HepG2 (cell line): ENCODE results near the gene SLC38A9. TPM values are rescaled to one million over a fixed set of nuclear protein-coding genes. Genes with fewer than 3 reads are reported as not detected.

ENCODE experiments used
- ATAC-seq: fragments of 200-7000 bp; cut with Tn5 transposase; 3 replicates; pipeline ENCODE4 v1.9.1; 2020; ENCODE audit warnings: mild to moderate bottlenecking, moderate library complexity
- BruUV-seq: library from RNA; stranded (reverse); fragments of 400-500 nt; replicated peaks from 2 replicates; lab custom pipeline; 2021; lab: Mats Ljungman, UMichigan
- CTCF ChIA-PET: fragments of 300-600 bp; formaldehyde crosslinking; extraction: SDS; loops from one replicate; lab custom pipeline; 2021; ENCODE audit warnings: low total read pairs, inconsistent platforms, low intra/inter-chr PET ratio; lab: Yijun Ruan, JAX
- POLR2A ChIA-PET: fragments of 350-600 bp; sonication (Branson Sonifier 250); formaldehyde crosslinking; loops from one replicate; lab custom pipeline; 2020; ENCODE audit warnings: antibody characterized with exemption, inconsistent platforms; lab: Yijun Ruan, JAX
- DNase-seq: peaks from one replicate; pipeline ENCODE4 v3.0.0-alpha.2; 2015; ENCODE audit warnings: low spot score
- FAIRE-seq: peaks from 3 replicates; lab custom pipeline; 2011; peaks lifted over from hg19 to GRCh38; lab: Jason Lieb, UNC
- H2AFZ ChIP-seq: one replicate; pipeline ENCODE4 v1.6.1; 2011; ENCODE audit warnings: low read length, inconsistent platforms
- H3K27ac ChIP-seq: fragments of 300-600 bp; 3 replicates; pipeline ENCODE4 v1.8.0; 2011; ENCODE audit warnings: mixed run types, mild to moderate bottlenecking, mixed read lengths, low read length, inconsistent platforms; ENCODE audit not compliant: insufficient read depth; ENCODE audit errors: extremely low read length
- H3K27me3 ChIP-seq, 2 experiments: fragments of 200-600 bp in 1 of 2; 2 replicates in 1 of 2; 3 replicates in 1 of 2; pipeline versions ENCODE4 v1.6.0 to v1.8.0; 2011; ENCODE audit warnings: low read length in 2 of 2, mild to moderate bottlenecking in 2 of 2, moderate library complexity in 2 of 2, inconsistent platforms in 1 of 2; ENCODE audit not compliant: insufficient read depth in 2 of 2, control insufficient read depth in 1 of 2
- H3K36me3 ChIP-seq, 2 experiments: fragments of 200-600 bp in 1 of 2; replicated peaks in 1 of 2; 2 replicates in 1 of 2; 3 replicates in 1 of 2; pipeline versions ENCODE4 v1.5.1 to v1.8.0; 2011; ENCODE audit warnings: low read length in 2 of 2, inconsistent platforms in 1 of 2; ENCODE audit not compliant: insufficient read depth in 2 of 2, control insufficient read depth in 1 of 2
- H3K4me1 ChIP-seq: 2 replicates; pipeline ENCODE4 v1.5.1; 2012; ENCODE audit warnings: low read length, inconsistent platforms; ENCODE audit not compliant: insufficient read depth
- H3K4me2 ChIP-seq: 2 replicates; pipeline ENCODE4 v1.6.0; 2011; ENCODE audit warnings: low read depth, low read length, inconsistent platforms
- H3K4me3 ChIP-seq, 3 experiments: fragments of 200-600 bp in 1 of 3; sonication (generic), shearing (Covaris generic) in 1 of 3; replicated peaks in 1 of 3; 2 replicates each; pipeline ENCODE4 v1.5.1; 2011 to 2016; ENCODE audit warnings: low read length in 3 of 3, inconsistent platforms in 2 of 3, low read depth in 2 of 3, mild to moderate bottlenecking in 2 of 3, control low read depth in 1 of 3, mixed read lengths in 1 of 3; ENCODE audit not compliant: insufficient read depth in 1 of 3
- H3K79me2 ChIP-seq: one replicate; pipeline ENCODE4 v1.6.1; 2011; ENCODE audit warnings: low read length, inconsistent platforms; ENCODE audit not compliant: insufficient read depth
- H3K9ac ChIP-seq: 2 replicates; pipeline ENCODE4 v1.6.0; 2011; ENCODE audit warnings: mild to moderate bottlenecking, low read depth, low read length, inconsistent platforms; ENCODE audit not compliant: insufficient read depth
- H3K9me3 ChIP-seq: 2 replicates; pipeline ENCODE4 v1.5.1; 2012; ENCODE audit warnings: mild to moderate bottlenecking, low read length
- H4K20me1 ChIP-seq: 2 replicates; pipeline ENCODE4 v1.6.0; 2011; ENCODE audit warnings: inconsistent platforms, mild to moderate bottlenecking, low read length, moderate library complexity; ENCODE audit not compliant: insufficient read depth
- IRX3 ChIP-seq: sonication (generic); formaldehyde crosslinking; IDR thresholded peaks from 2 replicates; pipeline ENCODE4 v1.8.1; 2023; ENCODE audit warnings: mild to moderate bottlenecking, low read depth, missing genetic modification reagents, borderline replicate concordance
- KLF11 ChIP-seq: IDR thresholded peaks from 2 replicates; pipeline ENCODE4 v1.6.1; 2016; ENCODE audit warnings: missing compliant biosample characterization
- NFE2L1 ChIP-seq: sonication (generic); formaldehyde crosslinking; IDR thresholded peaks from 2 replicates; pipeline ENCODE4 v1.4.0; 2020; ENCODE audit warnings: missing genetic modification reagents, mild to moderate bottlenecking, borderline replicate concordance
- NFRKB ChIP-seq: fragments of 450-650 bp; IDR thresholded peaks from 2 replicates; pipeline ENCODE4 v1.6.1; 2017
- NRL ChIP-seq: sonication (generic); formaldehyde crosslinking; IDR thresholded peaks from 2 replicates; pipeline ENCODE4 v1.5.0; 2020; ENCODE audit warnings: missing genetic modification reagents, mild to moderate bottlenecking, moderate library complexity, borderline replicate concordance
- ZMYM4 ChIP-seq: sonication (generic); formaldehyde crosslinking; IDR thresholded peaks from 2 replicates; pipeline ENCODE4 v1.8.1; 2023; ENCODE audit warnings: mild to moderate bottlenecking, missing genetic modification reagents
- ZNF772 ChIP-seq: sonication (generic); formaldehyde crosslinking; IDR thresholded peaks from 2 replicates; pipeline ENCODE4 v1.5.0; 2020; ENCODE audit warnings: mild to moderate bottlenecking, missing genetic modification reagents
- WGBS: methylation state at CpG from one replicate; pipeline ENCODE4 v1.1.6; 2017; ENCODE audit warnings: low lambda C conversion rate; 5-methylcytosine and 5-hydroxymethylcytosine counted together
- in situ Hi-C: cut with HindIII; loops from 2 replicates; pipeline ENCODE4 v1.10.0; 2017; ENCODE audit warnings: low pct_unique_long_range_greater_than_20kb; ENCODE audit not compliant: extremely low pct_ligation_motif_present
- intact Hi-C: fragments of 100-400 bp; cut with micrococcal nuclease; formaldehyde crosslinking; loops from one replicate; pipeline ENCODE4 v1.10.0; 2022; ENCODE audit not compliant: unreplicated experiment
- polyA plus RNA-seq, 8 experiments: library from polyadenylated mRNA; depleted of rRNA in 3 of 8; stranded (reverse) in 7 of 8; unstranded in 1 of 8; fragments of >200 nt; fragmentation: Illumina TruSeq in 4 of 8; extraction: Trizol in 4 of 8; gene quantifications; 2 replicates each; pipeline versions ENCODE4 v1.2.1 to v1.2.3, GENCODE V29; 2011 to 2016; ENCODE audit warnings: low read depth in 4 of 8, missing spikeins in 1 of 8, mixed read lengths in 1 of 8; ENCODE audit not compliant: insufficient read depth in 1 of 8
- total RNA-seq, 5 experiments: library from RNA; depleted of rRNA; stranded (reverse); fragments of >200 nt; fragmentation: Illumina TruSeq; extraction: Trizol; gene quantifications; 2 replicates each; pipeline ENCODE4 v1.2.3, GENCODE V29; 2016; ENCODE audit warnings: low read depth in 1 of 5
- TF ChIP-seq, protein P1 (sequence below): sonication (generic); formaldehyde crosslinking; IDR thresholded peaks from 2 replicates; pipeline ENCODE4 v1.4.0; 2020; ENCODE audit warnings: missing genetic modification reagents
- TF ChIP-seq, protein P2 (sequence below): sonication (generic); formaldehyde crosslinking; IDR thresholded peaks from 2 replicates; pipeline ENCODE4 v1.5.0; 2020; ENCODE audit warnings: missing genetic modification reagents
- TF ChIP-seq, protein P3 (sequence below): sonication (generic); formaldehyde crosslinking; IDR thresholded peaks from 2 replicates; pipeline ENCODE4 v1.9.0; 2021; ENCODE audit warnings: mild to moderate bottlenecking, missing genetic modification reagents
- TF ChIP-seq, protein P4 (sequence below): sonication (generic); formaldehyde crosslinking; IDR thresholded peaks from 2 replicates; pipeline ENCODE4 v1.5.1; 2020; ENCODE audit warnings: missing genetic modification reagents, mild to moderate bottlenecking, borderline replicate concordance

Gene SLC38A9
- total and polyA plus RNA-seq, 2 of the 13 experiments (the other 11 are each of a cell fraction or from before 2014, with no cell fraction given): 19.3 to 36.0 TPM

DNA sequence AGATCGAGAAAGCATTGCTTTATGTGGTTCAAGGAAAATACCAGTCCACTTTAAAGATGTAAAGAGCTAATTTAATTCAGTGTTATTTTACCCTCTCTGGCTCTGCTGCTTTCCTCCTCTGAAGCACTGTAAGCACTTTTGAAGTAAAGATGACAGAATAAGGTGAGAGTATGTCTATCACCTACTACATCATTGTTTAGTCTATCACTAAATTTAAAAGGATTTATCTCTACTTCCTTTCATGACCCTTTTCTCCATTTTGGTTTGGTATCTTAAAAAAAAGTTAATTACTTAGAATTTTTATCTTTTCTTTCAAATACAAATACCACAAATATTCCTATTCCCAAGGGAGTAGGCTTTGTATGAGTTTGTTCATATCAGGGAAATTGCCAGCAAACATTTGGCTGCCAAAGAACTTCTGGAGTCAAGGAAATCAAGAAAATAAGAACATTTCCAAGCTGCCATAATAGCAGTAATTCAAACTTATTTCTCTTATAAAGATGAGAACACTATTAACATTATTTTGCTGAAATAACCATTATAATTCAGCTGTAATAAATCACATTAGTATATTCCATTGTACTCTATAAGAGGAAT lies 77.8 kb downstream of the SLC38A9 start:
- in situ Hi-C loops (no loop called here), intact Hi-C loops (no loop called here)
- DNase-seq: no peak
- no peaks in the 10 kb centered on the region for H3K9me3 ChIP-seq
- H3K4me1 ChIP-seq: peaks cover 11% of the 10 kb centered on the region
- CTCF ChIA-PET: no interaction called here
- BruUV-seq: no TSS peak
- no peak overlapping the region for H2AFZ ChIP-seq
- H3K27ac ChIP-seq: no peak overlapping the region
- POLR2A ChIA-PET: no interaction called here
- no peak for FAIRE-seq
- ATAC-seq: no peak
- no peaks in the 10 kb centered on the region for H4K20me1 ChIP-seq
- no peaks in the 10 kb centered on the region for H3K79me2 ChIP-seq
- no peaks in the 10 kb centered on the region for H3K36me3 ChIP-seq
- H3K27me3 ChIP-seq: no peaks in the 10 kb centered on the region
- H3K9ac ChIP-seq: no peak overlapping the region
- 100% methylated on average over 1 of the region's 1 CpG for WGBS
- H3K4me2 ChIP-seq: no peak overlapping the region
- H3K4me3 ChIP-seq: no peak overlapping the region
- TF ChIP-seq NRL (CRISPR knock-in tag): no peak
- TF ChIP-seq NFRKB: no peak
- no peak for TF ChIP-seq KLF11 (CRISPR knock-in tag)
- TF ChIP-seq, protein P1, sequence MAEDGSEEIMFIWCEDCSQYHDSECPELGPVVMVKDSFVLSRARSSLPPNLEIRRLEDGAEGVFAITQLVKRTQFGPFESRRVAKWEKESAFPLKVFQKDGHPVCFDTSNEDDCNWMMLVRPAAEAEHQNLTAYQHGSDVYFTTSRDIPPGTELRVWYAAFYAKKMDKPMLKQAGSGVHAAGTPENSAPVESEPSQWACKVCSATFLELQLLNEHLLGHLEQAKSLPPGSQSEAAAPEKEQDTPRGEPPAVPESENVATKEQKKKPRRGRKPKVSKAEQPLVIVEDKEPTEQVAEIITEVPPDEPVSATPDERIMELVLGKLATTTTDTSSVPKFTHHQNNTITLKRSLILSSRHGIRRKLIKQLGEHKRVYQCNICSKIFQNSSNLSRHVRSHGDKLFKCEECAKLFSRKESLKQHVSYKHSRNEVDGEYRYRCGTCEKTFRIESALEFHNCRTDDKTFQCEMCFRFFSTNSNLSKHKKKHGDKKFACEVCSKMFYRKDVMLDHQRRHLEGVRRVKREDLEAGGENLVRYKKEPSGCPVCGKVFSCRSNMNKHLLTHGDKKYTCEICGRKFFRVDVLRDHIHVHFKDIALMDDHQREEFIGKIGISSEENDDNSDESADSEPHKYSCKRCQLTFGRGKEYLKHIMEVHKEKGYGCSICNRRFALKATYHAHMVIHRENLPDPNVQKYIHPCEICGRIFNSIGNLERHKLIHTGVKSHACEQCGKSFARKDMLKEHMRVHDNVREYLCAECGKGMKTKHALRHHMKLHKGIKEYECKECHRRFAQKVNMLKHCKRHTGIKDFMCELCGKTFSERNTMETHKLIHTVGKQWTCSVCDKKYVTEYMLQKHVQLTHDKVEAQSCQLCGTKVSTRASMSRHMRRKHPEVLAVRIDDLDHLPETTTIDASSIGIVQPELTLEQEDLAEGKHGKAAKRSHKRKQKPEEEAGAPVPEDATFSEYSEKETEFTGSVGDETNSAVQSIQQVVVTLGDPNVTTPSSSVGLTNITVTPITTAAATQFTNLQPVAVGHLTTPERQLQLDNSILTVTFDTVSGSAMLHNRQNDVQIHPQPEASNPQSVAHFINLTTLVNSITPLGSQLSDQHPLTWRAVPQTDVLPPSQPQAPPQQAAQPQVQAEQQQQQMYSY (CRISPR knock-in tag): no peak
- TF ChIP-seq, protein P2, sequence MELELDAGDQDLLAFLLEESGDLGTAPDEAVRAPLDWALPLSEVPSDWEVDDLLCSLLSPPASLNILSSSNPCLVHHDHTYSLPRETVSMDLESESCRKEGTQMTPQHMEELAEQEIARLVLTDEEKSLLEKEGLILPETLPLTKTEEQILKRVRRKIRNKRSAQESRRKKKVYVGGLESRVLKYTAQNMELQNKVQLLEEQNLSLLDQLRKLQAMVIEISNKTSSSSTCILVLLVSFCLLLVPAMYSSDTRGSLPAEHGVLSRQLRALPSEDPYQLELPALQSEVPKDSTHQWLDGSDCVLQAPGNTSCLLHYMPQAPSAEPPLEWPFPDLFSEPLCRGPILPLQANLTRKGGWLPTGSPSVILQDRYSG (CRISPR knock-in tag): no peak
- no peak for TF ChIP-seq ZMYM4
- no peak for TF ChIP-seq IRX3 (CRISPR knock-in tag)
- no peak for TF ChIP-seq NFE2L1
- TF ChIP-seq, protein P3, sequence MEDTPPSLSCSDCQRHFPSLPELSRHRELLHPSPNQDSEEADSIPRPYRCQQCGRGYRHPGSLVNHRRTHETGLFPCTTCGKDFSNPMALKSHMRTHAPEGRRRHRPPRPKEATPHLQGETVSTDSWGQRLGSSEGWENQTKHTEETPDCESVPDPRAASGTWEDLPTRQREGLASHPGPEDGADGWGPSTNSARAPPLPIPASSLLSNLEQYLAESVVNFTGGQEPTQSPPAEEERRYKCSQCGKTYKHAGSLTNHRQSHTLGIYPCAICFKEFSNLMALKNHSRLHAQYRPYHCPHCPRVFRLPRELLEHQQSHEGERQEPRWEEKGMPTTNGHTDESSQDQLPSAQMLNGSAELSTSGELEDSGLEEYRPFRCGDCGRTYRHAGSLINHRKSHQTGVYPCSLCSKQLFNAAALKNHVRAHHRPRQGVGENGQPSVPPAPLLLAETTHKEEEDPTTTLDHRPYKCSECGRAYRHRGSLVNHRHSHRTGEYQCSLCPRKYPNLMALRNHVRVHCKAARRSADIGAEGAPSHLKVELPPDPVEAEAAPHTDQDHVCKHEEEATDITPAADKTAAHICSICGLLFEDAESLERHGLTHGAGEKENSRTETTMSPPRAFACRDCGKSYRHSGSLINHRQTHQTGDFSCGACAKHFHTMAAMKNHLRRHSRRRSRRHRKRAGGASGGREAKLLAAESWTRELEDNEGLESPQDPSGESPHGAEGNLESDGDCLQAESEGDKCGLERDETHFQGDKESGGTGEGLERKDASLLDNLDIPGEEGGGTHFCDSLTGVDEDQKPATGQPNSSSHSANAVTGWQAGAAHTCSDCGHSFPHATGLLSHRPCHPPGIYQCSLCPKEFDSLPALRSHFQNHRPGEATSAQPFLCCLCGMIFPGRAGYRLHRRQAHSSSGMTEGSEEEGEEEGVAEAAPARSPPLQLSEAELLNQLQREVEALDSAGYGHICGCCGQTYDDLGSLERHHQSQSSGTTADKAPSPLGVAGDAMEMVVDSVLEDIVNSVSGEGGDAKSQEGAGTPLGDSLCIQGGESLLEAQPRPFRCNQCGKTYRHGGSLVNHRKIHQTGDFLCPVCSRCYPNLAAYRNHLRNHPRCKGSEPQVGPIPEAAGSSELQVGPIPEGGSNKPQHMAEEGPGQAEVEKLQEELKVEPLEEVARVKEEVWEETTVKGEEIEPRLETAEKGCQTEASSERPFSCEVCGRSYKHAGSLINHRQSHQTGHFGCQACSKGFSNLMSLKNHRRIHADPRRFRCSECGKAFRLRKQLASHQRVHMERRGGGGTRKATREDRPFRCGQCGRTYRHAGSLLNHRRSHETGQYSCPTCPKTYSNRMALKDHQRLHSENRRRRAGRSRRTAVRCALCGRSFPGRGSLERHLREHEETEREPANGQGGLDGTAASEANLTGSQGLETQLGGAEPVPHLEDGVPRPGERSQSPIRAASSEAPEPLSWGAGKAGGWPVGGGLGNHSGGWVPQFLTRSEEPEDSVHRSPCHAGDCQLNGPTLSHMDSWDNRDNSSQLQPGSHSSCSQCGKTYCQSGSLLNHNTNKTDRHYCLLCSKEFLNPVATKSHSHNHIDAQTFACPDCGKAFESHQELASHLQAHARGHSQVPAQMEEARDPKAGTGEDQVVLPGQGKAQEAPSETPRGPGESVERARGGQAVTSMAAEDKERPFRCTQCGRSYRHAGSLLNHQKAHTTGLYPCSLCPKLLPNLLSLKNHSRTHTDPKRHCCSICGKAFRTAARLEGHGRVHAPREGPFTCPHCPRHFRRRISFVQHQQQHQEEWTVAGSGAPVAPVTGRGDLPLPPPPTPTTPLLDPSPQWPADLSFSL (CRISPR knock-in tag): no peak
- no peak for TF ChIP-seq ZNF772 (CRISPR knock-in tag)
- TF ChIP-seq, protein P4, sequence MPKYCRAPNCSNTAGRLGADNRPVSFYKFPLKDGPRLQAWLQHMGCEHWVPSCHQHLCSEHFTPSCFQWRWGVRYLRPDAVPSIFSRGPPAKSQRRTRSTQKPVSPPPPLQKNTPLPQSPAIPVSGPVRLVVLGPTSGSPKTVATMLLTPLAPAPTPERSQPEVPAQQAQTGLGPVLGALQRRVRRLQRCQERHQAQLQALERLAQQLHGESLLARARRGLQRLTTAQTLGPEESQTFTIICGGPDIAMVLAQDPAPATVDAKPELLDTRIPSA (CRISPR knock-in tag): no peak
